Measurements from ENCODE around the gene SGCD. TPM values are rescaled to one million over a fixed set of nuclear protein-coding genes. Genes with fewer than 3 reads are reported as not detected.

The SGCD gene
- total RNA-seq, 4 donors from 2014 or later: 16.7 to 38.6 (median 27.7) TPM

GRCh38 chr5:156376751-156377150 lies 49.8 kb downstream of the SGCD start:
- Histone ChIP-seq H3K27me3 (no peaks in the 10 kb centered on the region), H3K4me3 (no peak overlapping the region), H3K9me3 (no peaks in the 10 kb centered on the region), H3K27ac (replicated peaks in 1 of 4) (no peak overlapping the region), H3K36me3 (no peaks in the 10 kb centered on the region), H3K4me1 (peaks cover 0 to 30% (median 15%) of the 10 kb centered on the region in 4 donors)
- intact Hi-C loops (cut with DNase I): no loop called here
- no peak for DNase-seq (ENCODE audit: extremely low spot score)
- TF ChIP-seq POLR2AphosphoS5 (IDR thresholded peaks at IDR 0.05) (no peak), EP300 (IDR thresholded peaks at IDR 0.05) (no peak), POLR2A (IDR thresholded peaks at IDR 0.05; ENCODE audit: low read depth) (no peak), CTCF (IDR thresholded peaks at IDR 0.05) (no peak)

GRCh38 chr5:156378159-156378558 lies 51.2 kb downstream of the SGCD start:
- no peak for TF ChIP-seq POLR2A (IDR thresholded peaks at IDR 0.05; ENCODE audit: low read depth)
- no peak for TF ChIP-seq EP300 (IDR thresholded peaks at IDR 0.05)
- no peak for TF ChIP-seq POLR2AphosphoS5 (IDR thresholded peaks at IDR 0.05)
- TF ChIP-seq CTCF (IDR thresholded peaks at IDR 0.05): no peak
- no peak for DNase-seq (ENCODE audit: extremely low spot score)
- H3K27me3 ChIP-seq: no peaks in the 10 kb centered on the region
- no peak overlapping the region for H3K4me3 ChIP-seq
- no peak overlapping the region for H3K27ac ChIP-seq (replicated peaks in 1 of 4)
- no peaks in the 10 kb centered on the region for H3K9me3 ChIP-seq
- intact Hi-C loops (cut with DNase I): no loop called here
- 97% methylated on average over 2 of the region's 2 CpGs for WGBS
- no peaks in the 10 kb centered on the region for H3K36me3 ChIP-seq
- H3K4me1 ChIP-seq: peaks cover 3 to 35% (median 21%) of the 10 kb centered on the region in 4 donors

GRCh38 chr5:156379206-156379605 lies 52.2 kb downstream of the SGCD start:
- WGBS: 83% methylated on average over 1 of the region's 1 CpG
- TF ChIP-seq POLR2A (IDR thresholded peaks at IDR 0.05; ENCODE audit: low read depth): no peak
- TF ChIP-seq EP300 (IDR thresholded peaks at IDR 0.05): no peak
- TF ChIP-seq CTCF (IDR thresholded peaks at IDR 0.05): no peak
- TF ChIP-seq POLR2AphosphoS5 (IDR thresholded peaks at IDR 0.05): no peak
- intact Hi-C loops (cut with DNase I): no loop called here

GRCh38 chr5:156380848-156381247 lies 53.9 kb downstream of the SGCD start:
- WGBS: 71% methylated on average over 3 of the region's 3 CpGs
- intact Hi-C loops (cut with DNase I): no loop called here
- Histone ChIP-seq H3K4me1 (peaks cover 6 to 54% (median 34%) of the 10 kb centered on the region in 4 donors), H3K4me3 (no peak overlapping the region), H3K27ac (replicated peaks in 1 of 4) (peak overlapping the region in 2 of 4 donors; percentile 2 to 22), H3K27me3 (no peaks in the 10 kb centered on the region), H3K9me3 (no peaks in the 10 kb centered on the region), H3K36me3 (no peaks in the 10 kb centered on the region)
- DNase-seq (ENCODE audit: extremely low spot score): no peak
- TF ChIP-seq CTCF (IDR thresholded peaks at IDR 0.05) (no peak), POLR2AphosphoS5 (IDR thresholded peaks at IDR 0.05) (peak in 1 of 2 donors; percentile 32)

More at GRCh38 chr5:156379206-156379605, 52.2 kb downstream of the SGCD start:
- no peak for DNase-seq (ENCODE audit: extremely low spot score)
- Histone ChIP-seq H3K4me1 (peaks cover 6 to 46% (median 30%) of the 10 kb centered on the region in 4 donors), H3K9me3 (no peaks in the 10 kb centered on the region), H3K27me3 (no peaks in the 10 kb centered on the region), H3K36me3 (no peaks in the 10 kb centered on the region), H3K27ac (replicated peaks in 1 of 4) (peak overlapping the region in 2 of 4 donors; percentile 3 to 4), H3K4me3 (no peak overlapping the region)
